ENCODE measurements around the gene CD274.
"Not testable (repeated sequence)": the region's sequence is repeated elsewhere in the genome, so short reads cannot be mapped to it uniquely, and the experiment has no call there.

CD274 gene

GRCh38 chr9:5468850-5469249 lies 18.5 kb downstream of the CD274 start:
- no peak for DNase-seq

GRCh38 chr9:5470122-5470521 lies 19.8 kb downstream of the CD274 start:
- DNase-seq = no peak

DNA sequence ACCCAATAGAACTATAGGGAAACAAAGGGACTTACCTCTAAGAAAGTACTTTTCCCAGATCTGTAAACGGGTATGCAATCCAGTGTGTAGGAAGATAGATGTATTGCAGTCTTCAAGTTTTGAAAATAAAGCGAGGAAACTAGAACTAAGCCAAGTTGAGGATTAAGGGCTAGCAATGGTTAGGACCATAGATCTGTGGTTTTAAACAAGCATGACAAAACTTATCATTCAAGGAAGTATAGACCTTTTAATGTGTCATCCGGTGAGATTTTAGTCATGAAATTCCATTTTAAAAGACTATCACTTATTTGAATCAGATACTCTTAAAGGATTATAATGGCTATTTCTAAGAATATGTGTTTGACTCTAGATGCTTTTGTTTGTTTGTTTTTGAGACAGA lies 20.5 kb downstream of the CD274 start:
- no peak for DNase-seq

GRCh38 chr9:5475611-5476010 lies 25.3 kb downstream of the CD274 start:
- not testable (repeated sequence) for DNase-seq

- no peak for DNase-seq
Measured at GRCh38 chr9:5478206-5478605, 27.9 kb downstream of the CD274 start.

- no peak for DNase-seq
Measured at GRCh38 chr9:5479994-5480694, 29.8 kb downstream of the CD274 start.

- DNase-seq = no peak
Measured at GRCh38 chr9:5480919-5481318, 30.6 kb downstream of the CD274 start.

DNA sequence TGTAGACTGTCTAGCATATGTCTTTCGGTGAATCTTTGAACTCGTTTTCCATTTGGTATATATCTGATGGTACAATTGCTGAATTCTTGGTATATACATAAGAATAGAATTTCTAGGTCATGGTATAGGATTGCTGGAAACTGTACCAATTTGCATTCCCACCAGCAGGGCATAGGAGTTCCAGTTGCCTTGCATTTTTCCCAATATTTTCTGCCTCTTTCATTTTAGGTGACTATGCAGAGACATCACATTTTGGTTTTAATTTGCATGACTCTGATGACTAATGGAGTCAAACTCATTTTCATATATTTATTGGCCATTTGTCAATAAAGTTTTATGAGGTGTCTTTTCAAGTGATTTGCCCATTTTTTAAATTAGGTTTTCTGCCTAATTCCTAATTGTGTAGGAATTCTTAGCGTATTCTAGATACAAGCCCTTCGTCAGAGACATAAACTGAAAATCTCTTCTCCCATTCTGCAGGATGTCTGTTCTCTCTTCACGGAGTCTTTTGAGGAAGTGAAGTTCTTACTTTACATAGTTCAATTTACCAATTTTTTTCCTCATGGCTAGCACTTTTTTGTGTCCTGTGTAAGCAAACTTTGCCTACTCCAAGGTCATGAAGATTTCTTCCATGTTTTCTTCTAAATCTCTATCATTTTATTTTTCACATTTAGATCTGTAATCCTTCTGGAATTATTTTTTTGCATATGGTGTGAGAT lies 31.1 kb downstream of the CD274 start:
- no peak for DNase-seq

- no peak for DNase-seq
Measured at GRCh38 chr9:5482194-5482593, 31.9 kb downstream of the CD274 start.

- DNase-seq = no peak
Measured at GRCh38 chr9:5483306-5483705, 33.0 kb downstream of the CD274 start.

- no peak for DNase-seq
Measured at GRCh38 chr9:5485378-5486085, 35.2 kb downstream of the CD274 start.

DNA sequence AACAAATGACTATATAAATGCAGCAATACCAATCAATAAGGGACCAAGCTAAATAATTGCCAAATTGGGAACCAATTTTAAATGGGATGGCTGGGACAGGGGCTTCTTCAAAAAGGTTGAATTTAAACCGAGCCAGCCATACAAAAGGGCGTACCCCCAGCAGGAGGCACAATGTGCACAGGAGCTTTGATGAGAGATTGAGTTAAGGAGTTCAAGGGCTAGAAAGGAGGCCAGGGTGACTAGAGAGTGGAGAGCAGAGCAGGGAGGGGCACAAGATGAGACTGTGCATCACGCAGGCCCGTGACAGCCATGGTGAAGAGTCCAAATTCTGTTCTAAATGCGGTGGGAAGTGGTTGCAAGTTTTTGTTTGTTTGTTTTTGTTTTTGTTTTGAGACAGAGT lies 36.6 kb downstream of the CD274 start:
- DNase-seq = no peak

DNA sequence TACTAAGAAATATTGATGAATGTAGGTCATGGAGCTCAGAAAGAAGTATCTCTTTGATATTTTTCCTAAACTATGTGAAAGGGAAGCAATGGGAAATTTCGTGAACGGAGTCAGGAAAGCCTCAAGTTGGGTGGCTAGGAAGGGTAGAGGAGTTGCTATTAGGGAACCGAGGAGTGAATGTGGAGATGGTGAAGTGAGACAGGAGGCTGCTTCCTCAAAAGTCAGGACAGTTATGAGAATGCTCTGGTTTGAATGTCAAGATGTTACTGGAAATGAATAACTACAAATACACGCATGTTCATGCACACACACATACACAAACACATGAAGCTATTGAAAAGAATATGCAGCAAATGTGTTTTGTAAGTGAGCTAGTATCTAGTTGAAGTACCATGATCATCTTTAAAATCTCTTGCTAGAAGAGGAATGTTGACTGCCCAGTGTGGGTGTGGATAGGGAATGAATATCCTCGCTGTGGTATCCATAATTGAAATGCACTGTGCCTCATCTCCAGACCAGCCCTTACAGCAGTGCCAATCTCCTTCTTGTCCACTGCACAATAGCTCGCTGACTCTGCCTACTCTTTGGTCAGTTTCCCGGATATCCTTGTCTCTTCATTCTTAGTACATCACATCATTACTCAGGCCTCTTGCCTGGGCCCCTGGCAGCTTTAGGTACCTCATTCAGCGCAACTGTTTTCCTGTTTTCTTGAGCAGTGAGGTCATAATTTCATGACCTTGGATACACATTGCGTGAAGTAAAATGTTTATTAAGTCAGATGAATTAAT lies 38.1 kb downstream of the CD274 start:
- DNase-seq = no peak

- DNase-seq = no peak
Measured at GRCh38 chr9:5489630-5490490, 39.5 kb downstream of the CD274 start.

DNA sequence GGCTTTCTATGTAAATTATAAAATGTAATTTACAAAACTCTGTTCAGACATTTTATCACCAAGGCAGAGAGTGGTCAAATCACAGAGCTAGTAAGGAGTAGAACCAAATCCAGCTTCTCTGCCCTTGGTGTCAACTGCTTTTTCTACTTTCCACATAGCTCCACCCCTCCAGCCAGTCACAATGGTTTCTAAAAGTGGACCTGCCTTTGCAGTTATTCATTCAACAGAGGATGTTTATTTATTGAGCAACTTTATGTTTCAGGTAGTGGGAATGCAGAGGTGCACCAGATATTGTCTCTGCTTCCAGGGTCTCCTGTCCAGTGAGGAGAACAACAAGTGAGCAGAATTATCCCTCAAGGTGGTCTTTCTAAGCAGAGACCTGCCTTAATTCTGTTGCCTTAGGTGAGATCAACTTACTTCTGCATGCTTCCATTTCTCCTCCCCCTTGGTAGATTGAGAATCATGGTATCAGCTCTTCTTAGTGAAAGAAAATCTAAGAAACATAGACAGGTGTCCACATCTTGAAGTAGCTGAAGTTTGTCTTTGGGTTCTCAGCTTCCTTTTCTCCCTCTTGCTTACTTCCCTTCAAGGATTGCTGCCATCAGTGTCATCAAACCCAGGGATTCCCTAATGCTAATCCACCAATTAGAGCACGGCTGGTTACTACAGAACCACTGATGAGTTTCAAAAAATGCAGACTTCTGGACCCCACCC lies 42.8 kb downstream of the CD274 start:
- no peak for DNase-seq

GRCh38 chr9:5493679-5494511 lies 43.6 kb downstream of the CD274 start:
- DNase-seq = no peak

GRCh38 chr9:5494765-5495164 lies 44.4 kb downstream of the CD274 start:
- not testable (repeated sequence) for DNase-seq

DNA sequence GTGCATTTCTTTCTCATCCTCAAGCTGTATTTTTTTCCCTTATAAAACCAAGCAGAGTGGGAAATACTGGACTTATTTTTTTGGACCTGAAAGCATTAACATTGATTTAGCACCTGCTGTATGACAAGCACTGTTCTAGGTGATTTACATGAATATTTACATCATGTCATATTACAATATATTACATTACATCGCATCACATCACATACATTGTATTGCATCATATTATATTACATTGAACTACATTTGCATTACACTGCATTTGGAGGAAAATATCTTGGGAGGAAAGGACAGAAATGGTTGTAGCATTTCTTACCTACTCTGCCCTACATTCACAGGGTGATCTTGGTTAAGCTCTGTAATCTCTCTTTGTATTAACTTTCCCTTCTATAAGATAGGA lies 48.8 kb downstream of the CD274 start:
- no peak for DNase-seq

GRCh38 chr9:5499889-5500398 lies 49.6 kb downstream of the CD274 start:
- DNase-seq = no peak

All from retina (tissue), 1 donor.